NB4 (cell line): ENCODE data around the gene HELLS.

Experiments used
- DNase-seq: peaks from one replicate; pipeline ENCODE4 v3.0.0; 2010; ENCODE audit warnings: low read depth
- H3K4me3 ChIP-seq: one replicate; pipeline ENCODE4 v1.5.1; 2011; ENCODE audit warnings: mild to moderate bottlenecking, low read depth, low read length, moderate library complexity
- MAX ChIP-seq: IDR thresholded peaks from 2 replicates; pipeline ENCODE4 v1.6.1; 2011; ENCODE audit warnings: low read depth, low read length
- MYC ChIP-seq: IDR thresholded peaks from 2 replicates; pipeline ENCODE4 v1.6.1; 2011; ENCODE audit warnings: low read depth, low read length
- POLR2A ChIP-seq: IDR thresholded peaks from 2 replicates; pipeline ENCODE4 v1.6.1; 2011; ENCODE audit warnings: mild to moderate bottlenecking; ENCODE audit not compliant: insufficient read length; ENCODE audit errors: extremely low read depth
- TF ChIP-seq, protein P1 (sequence below): IDR thresholded peaks from one replicate; pipeline ENCODE4 v1.5.1; 2012; ENCODE audit warnings: low read depth, low read length

HELLS gene

DNA sequence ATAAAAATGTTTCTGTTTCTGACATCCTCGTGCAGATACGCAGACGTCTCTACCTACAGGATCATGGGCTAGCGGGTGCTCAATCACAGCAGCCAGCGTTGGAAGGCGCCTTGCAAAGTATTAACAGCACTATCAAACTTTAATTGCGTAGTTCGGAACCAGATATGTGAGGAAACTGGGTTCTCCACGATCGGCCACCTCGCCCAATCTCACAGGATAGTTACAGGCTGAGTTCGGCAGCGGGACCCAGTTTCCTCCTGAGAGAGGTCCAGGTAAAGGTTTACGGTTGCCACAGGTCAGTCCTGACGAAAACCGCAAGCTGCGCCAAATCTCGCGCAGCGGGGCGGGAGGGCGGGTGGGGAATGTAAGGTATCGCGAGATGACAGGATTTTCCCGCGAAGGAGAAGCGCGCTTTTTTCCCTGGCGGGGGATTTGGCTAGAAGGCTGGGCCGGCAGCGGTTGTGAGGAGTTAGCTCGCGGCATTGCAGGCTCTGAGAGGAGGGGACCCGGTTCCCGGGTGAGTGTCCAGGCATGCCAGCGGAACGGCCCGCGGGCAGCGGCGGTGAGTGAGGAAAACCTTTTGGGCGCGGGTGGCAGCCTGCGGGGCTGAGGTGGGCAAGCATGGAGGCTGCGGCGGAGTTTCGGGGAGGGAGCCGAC, at the start of gene HELLS:
Gene HELLS, plus strand, starts transcription at position 398 of the 658 bp plus-strand sequence. Its CDS starts 134 bp downstream, at position 532.
- peak; percentile 88 for DNase-seq
- TF ChIP-seq, protein P1, sequence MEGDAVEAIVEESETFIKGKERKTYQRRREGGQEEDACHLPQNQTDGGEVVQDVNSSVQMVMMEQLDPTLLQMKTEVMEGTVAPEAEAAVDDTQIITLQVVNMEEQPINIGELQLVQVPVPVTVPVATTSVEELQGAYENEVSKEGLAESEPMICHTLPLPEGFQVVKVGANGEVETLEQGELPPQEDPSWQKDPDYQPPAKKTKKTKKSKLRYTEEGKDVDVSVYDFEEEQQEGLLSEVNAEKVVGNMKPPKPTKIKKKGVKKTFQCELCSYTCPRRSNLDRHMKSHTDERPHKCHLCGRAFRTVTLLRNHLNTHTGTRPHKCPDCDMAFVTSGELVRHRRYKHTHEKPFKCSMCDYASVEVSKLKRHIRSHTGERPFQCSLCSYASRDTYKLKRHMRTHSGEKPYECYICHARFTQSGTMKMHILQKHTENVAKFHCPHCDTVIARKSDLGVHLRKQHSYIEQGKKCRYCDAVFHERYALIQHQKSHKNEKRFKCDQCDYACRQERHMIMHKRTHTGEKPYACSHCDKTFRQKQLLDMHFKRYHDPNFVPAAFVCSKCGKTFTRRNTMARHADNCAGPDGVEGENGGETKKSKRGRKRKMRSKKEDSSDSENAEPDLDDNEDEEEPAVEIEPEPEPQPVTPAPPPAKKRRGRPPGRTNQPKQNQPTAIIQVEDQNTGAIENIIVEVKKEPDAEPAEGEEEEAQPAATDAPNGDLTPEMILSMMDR = no peak
- TF ChIP-seq MYC (peak; percentile 73), MAX (peak; percentile 50; the same call in 1 of the 2 replicates), POLR2A (peak; percentile 78)
- H3K4me3 ChIP-seq = peak within 1 kb of the TSS; percentile 90

GRCh38 chr10:94496010-94496409, 49.6 kb upstream of the HELLS start:
- no peak overlapping the region for H3K4me3 ChIP-seq
- TF ChIP-seq MYC (no peak), MAX (no peak)
- no peak for DNase-seq

GRCh38 chr10:94496646-94497045, 48.9 kb upstream of the HELLS start:
- TF ChIP-seq MAX (no peak), MYC (no peak), POLR2A (no peak)
- TF ChIP-seq, protein P1 = no peak
- H3K4me3 ChIP-seq = no peak overlapping the region
- no peak for DNase-seq

- no peak for TF ChIP-seq MYC
- no peak for TF ChIP-seq MAX
- TF ChIP-seq, protein P1 = peak; percentile 44
- TF ChIP-seq POLR2A = no peak
- peak; percentile 12 for DNase-seq
- no peak overlapping the region for H3K4me3 ChIP-seq
Observed at GRCh38 chr10:94500063-94500462, 45.5 kb upstream of the HELLS start.

DNA sequence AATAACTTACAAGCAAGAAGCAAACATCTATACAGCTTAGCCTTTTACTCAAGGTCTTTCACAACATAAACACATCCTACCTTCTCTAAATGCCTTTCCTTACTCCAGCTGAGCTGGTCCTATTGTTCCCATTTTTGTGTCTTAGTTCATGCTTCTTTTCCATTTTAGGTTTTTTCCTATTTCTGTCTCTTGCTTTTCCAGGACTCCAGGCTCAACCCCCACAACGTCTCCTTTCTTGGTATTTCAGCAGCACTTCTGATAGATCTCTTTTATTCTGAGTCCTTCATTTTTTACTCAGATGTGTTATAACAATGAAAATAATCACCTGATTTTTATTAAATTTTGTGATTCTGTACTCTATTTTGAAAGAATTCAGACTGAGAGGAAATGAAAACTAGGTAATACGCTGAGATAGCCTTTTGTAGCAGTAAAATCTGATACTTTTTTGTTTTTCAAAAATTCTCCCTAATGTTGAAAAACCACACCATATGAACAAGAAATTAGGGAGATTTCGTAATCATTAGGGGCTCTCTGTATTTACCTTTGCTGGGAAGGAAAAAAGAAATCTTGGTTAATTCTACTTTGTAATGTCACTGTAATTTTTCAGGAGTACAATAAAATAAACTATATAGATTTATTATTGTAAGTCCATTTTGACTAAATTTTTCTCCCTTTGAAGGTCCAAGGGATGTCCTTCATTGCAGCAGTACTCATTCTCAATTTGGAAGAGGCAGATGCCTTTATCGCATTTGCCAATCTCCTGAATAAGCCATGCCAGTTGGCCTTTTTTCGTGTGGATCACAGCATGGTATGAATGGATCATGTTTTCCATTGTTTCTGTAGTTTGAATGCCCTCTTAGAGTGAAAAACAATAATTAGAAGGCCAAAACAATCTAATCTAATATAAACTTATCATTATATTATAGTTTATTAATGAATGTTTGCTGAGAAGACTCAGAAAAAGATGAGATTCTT, 24.0 kb upstream of the HELLS start:
- no peak overlapping the region for H3K4me3 ChIP-seq
- no peak for TF ChIP-seq MYC
- TF ChIP-seq, protein P1 = no peak
- TF ChIP-seq POLR2A = no peak
- no peak for TF ChIP-seq MAX
- no peak for DNase-seq

DNA sequence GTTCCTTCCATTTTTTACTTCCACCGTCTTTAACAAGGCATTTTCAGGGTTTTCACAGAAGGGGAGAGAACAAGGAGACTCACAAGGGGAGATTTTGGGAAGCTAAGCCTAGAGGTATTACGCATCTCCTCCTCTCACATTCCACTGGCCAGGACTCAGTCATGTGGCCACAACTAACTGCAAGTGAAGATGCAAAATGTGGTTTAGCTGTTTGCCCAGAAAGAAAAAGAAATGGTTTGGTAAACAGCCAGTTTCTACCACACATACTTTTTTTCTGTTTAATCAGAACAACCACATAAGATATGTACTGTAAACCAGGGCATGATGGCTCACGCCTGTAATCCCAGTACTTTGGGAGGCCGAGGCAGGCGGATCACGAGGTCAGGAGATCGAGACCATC, 21.4 kb upstream of the HELLS start:
- H3K4me3 ChIP-seq = no peak overlapping the region
- TF ChIP-seq MYC = no peak
- no peak for DNase-seq
